SK-MEL-5 (cell line): Measurements from ENCODE around the gene TNFAIP6. TPM values are rescaled to one million over a fixed set of nuclear protein-coding genes. Genes with fewer than 3 reads are reported as not detected.
"Not testable (repeated sequence)": the region's sequence is repeated elsewhere in the genome, so short reads cannot be mapped to it uniquely, and the experiment has no call there.

ENCODE experiments used
- DNase-seq: peaks from one replicate; pipeline ENCODE4 v3.0.0-alpha.2; 2016; ENCODE audit warnings: low read depth, low spot score
- in situ Hi-C: cut with HindIII; loops from 2 replicates; pipeline ENCODE4 v1.10.0; 2016; ENCODE audit warnings: low sequenced_read_pairs, high pct_unique_total_duplicates, low pct_unique_long_range_greater_than_20kb
- small RNA-seq, 2 experiments: library from RNA; depleted of rRNA; stranded (forward); fragments of <200 nt; gene quantifications; one replicate each; pipeline ENCODE3, GENCODE V24; 2014
- total RNA-seq: library from RNA; depleted of rRNA; stranded (reverse); fragments of >200 nt; shearing (Covaris generic); gene quantifications from 2 replicates; pipeline ENCODE4 v1.2.3, GENCODE V29; 2014; rRNA removed

TNFAIP6 gene
- total RNA-seq, 1 experiment from 2014 or later: 0.95 TPM

DNA sequence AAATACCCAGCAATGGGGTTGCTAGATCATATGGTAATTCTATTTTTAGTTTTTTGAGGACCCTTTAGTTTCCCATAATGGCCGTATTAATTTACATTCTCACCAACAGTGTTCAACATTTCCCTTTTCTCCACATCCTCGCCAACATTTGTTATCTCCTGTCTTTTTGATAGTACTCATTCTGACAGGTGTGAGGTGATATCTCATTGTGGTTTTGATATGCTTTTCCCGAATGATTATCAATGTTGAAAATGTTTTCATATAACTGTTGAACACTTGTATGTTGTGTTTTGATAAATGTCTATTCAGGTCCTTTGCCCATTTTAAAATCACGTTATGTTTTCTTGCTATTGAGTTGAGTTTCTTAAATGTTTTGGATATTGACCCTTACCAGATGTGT is 46.5 kb downstream of the TNFAIP6 start:
- in situ Hi-C loops: no loop called here
- no peak for DNase-seq

DNA sequence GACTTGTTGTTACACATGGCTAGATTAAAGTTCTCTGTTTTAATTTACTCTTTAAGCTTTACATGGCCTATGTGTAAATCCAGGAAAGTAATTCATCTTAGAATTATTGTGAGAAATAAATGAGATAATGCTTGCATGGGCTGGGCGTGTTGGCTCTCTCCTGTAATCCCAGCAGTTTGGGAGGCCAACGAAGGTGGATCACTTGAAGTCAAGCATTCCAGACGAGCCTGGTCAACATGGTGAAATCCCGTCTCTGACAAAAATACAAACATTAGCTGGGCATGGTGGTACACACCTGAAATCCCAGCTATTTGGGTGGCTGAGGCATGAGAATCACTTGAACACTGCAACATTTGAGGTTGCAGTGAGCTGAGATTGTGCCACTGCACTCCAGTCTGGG is 48.0 kb downstream of the TNFAIP6 start:
- no peak for DNase-seq

DNA sequence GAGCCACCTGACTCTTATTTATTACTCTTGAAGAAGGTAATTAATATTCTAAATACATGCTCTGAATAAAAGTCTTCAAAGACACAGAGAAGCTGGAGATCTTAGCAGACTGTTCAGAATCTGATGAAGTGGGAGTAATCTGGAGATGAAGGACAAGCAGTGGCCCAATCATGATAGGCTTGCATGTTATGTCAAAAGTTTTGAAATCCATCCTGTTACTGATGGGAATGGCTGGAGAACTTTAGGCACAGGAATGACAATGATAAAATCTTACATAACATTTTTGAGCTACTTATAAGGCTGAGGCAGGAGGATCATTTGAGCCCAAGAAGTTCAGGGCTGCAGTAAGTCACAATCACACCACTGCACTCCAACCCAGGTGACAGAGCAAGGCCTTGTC is 49.9 kb downstream of the TNFAIP6 start:
- in situ Hi-C loops: no loop called here
- DNase-seq: no peak

More for the DNA sequence above, 48.0 kb downstream of the TNFAIP6 start:
- in situ Hi-C loops: no loop called here

DNA sequence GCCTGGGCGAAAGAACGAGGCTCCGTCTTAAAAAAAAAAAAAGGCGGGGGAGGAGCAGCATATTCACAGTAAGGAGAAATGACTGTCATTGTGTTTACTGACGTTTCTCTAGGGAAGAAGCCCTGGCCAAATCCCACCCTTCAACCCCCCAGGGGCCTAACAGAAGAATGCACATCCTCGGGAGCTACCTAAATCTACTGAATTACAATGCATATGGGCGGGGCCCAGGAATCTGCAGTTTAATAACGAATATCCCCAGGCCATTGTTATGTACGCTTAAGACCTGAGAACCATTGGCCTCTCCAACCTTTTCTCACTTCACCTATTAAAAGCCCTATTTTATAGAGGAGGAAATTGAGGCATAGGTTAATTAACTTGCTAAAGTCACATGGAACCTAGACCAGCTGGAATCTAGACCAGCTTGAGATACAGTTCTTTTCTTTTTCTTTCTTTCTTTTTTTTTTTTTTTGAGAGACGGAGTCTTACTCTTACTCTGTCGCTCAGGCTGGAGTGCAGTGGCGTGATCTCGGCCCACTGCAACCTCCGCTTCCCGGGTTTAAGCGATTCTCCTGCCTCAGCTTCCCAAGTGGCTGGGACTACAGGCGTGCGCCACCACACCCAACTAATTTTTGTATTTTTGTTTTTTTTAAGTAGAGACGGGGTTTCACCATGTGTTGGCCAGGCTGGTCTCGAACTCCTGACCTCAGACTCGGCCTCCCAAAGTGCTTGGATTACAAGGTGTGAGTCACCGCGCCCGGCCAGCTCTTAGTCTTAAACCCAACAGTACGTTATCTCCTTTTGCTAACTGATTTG is 51.6 kb downstream of the TNFAIP6 start:
- no peak for DNase-seq
- in situ Hi-C loops: no loop called here

DNA sequence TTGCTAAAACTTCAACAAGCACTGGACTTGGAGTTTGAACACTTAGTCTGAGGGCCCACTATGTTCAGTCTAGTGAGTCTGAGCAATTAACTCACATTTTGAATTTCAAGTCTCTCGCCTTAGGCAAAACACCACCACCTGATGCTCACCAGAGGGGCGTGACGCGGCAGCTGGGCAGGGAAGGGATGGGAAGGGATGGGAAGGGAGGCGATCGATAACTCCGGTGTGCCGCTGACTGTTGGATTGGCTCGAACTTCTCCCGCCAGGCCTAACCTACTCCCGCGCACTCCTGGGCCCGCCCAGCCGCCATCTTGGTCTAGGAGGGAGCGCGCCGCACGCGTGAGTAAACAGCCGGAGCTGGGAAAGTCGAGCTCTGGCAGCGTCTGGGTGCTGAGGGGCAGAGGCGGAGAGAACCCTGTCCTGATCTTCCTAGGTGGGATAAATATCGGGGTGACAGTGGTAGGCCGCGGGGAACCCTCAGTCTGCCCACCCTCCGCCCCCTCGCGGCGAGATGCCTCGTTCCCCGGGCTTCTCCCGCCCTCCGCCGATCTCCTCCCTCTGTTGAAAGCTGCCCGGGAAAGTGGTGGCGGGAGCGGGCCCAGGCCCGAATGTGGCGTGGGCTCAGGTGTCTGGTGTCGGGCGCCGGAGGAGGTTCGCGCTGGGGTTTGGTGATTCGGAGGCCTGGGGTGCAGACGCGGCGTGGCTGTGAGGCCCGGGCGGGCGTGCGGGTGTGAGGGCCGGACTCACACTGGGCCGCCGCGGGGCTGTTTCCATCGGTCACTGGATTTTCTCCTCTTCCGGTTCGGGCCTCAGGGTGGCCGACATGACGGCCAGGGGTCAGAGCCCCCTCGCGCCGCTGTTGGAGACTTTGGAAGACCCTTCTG is 52.5 kb downstream of the TNFAIP6 start, which contains the start of gene RIF1:
Gene RIF1, plus strand, starts transcription at position 302 of the 884 bp plus-strand sequence. Its CDS starts 522 bp downstream, at position 824.
- peak; percentile 95 for DNase-seq
- in situ Hi-C loops: no loop called here

DNA sequence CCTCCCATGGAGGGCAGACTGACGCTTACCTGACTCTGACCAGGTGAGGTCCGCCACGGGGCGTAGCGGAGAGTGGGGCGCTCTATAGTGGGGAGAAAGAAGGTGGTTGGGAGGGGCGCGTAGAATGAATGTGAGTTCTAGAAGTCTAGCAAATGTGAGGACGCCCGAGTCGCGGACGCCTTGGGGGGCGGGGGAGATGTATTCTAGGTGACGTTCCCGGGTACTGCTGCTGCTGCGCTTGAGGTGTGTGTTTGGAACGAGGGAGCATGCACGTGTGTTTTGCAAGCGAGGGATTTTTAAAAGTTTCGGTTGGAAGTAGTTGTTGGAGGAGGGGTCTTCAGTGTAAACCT is 53.1 kb downstream of the TNFAIP6 start:
- in situ Hi-C loops: no loop called here
- peak; percentile 20 for DNase-seq

DNA sequence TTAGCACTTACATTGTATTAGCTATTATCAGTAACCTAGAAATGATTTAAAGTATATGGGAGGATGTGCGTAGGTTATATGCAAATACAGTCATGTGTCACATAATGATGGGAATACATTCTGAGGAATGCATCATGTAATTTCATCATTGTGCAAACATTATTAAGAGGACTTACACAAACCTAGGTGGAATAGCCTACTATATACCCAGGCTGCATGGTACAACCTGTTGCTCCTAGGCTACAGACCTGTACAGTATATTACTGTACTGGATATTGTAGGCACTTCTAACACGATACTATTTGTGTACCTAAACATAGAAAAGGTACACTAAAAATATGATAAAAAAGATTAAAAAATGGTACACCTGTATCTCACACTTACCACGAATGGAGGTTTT is 60.3 kb downstream of the TNFAIP6 start:
- in situ Hi-C loops: no loop called here
- DNase-seq: no peak

DNA sequence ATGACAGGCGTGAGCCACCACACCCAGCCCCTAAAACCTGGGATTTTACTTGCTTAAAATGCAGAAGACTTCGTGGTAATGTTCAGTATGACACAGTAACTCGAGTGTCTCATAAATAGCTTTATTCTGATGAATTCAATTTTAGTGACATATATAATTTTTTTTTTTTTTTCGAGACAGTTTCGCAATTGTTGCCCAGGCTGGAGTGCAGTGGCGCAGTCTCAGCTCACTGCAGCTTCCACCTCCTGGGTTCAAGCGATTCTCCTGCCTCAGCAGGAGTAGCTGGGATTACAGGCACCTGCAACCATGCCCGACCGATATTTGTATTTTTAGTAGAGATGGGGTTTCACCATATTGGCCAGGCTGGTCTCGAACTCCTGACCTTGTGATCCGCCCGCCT is 64.3 kb downstream of the TNFAIP6 start:
- DNase-seq, in situ Hi-C loops: not testable (repeated sequence)

DNA sequence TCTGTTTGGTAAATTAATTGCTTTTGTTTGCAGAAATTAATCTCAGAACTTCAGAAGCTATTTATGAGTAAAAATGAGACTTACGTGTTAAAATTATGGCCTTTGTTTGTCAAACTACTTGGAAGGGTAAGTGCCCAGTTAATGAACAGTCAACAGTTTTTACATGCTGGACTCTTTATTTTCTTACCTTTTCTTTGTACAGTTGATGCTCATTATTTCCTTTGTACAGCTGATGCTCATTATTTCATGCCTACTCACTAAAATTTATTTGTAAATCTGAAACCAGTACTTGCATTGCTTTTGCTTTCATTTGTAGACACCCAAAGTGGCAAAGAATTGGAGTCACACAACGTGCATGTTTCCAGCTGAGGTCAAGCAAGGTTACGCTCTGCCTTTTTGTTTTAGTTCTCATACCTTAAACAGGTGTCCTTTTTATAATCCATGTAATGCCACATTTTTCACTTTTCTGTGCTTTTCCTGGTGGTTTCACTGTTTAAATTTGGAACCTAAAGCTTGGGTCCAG is 65.6 kb downstream of the TNFAIP6 start:
- DNase-seq: no peak
- in situ Hi-C loops: no loop called here

DNA sequence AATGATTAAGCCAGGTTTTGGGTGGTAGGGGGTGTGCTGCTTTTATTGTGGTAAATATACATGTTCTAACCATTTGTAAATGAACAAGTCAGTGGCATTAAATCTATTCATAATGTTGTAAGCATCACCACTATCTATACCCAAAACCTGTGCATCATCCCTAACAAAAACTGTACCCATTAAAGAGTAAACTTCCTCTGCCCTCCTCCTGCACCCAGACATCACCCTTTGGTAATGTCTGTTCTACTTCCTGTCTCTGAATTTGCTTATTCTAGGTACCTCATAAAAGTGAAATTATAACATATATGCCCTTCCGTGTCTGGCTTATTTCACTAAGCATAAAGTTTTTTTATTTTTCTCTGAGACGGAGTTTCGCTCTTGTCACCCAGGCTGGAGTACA is 66.4 kb downstream of the TNFAIP6 start:
- in situ Hi-C loops: no loop called here
- DNase-seq: no peak

Small RNA genes within 50 kb of the gene (small RNA-seq; reads per million reads assigned to genes)
- 0 reads per million in 2 experiments for gene MIR4773-1
- gene RN7SL124P: 0 to 0.05 reads per million in 2 experiments

Other genes starting within 250 kb of the TNFAIP6 start
- 4.9 and 5.8 TPM in 2 replicates for gene RBM43, start 95.7 kb upstream of the TNFAIP6 start, total RNA-seq
- 1.7 and 2.2 TPM in 2 replicates for gene NMI, start 67.9 kb upstream of the TNFAIP6 start, total RNA-seq
- gene RIF1, start 52.3 kb downstream of the TNFAIP6 start, total RNA-seq: 29.6 and 37.0 TPM in 2 replicates